Upper lobe of left lung (tissue), 6 donors: ENCODE results near the gene ABR. TPM values are rescaled to one million over a fixed set of nuclear protein-coding genes. Genes with fewer than 3 reads are reported as not detected.

Source experiments
- ATAC-seq, 2 donors: fragments of 200-7000 bp; cut with Tn5 transposase; one replicate each; pipeline ENCODE4 v1.9.1; 2022; ENCODE audit warnings: mild to moderate bottlenecking in 2 of 2, moderate library complexity in 2 of 2; ENCODE audit not compliant: low FRiP score in 2 of 2
- DNase-seq, 2 donors: peaks; one replicate each; pipeline ENCODE4 v3.0.0-alpha.2; 2019 to 2020
- H3K27ac ChIP-seq, 4 donors: fragments of 200-600 bp; sonication (generic); one replicate each; pipeline ENCODE4 v1.5.1; 2016 to 2019
- H3K27me3 ChIP-seq, 4 donors: fragments of 200-600 bp; sonication (generic); one replicate each; pipeline ENCODE4 v1.5.1; 2017 to 2019
- H3K36me3 ChIP-seq, 4 donors: fragments of 200-600 bp; sonication (generic); one replicate each; pipeline ENCODE4 v1.5.1; 2016 to 2019
- H3K4me1 ChIP-seq, 4 donors: fragments of 200-600 bp; sonication (generic); one replicate each; pipeline ENCODE4 v1.5.1; 2018 to 2019
- H3K4me3 ChIP-seq, 4 donors: fragments of 200-600 bp; sonication (generic); one replicate each; pipeline ENCODE4 v1.5.1; 2017 to 2019; ENCODE audit warnings: mild to moderate bottlenecking in 2 of 4, moderate library complexity in 1 of 4
- H3K9me3 ChIP-seq, 4 donors: fragments of 200-600 bp; sonication (generic); one replicate each; pipeline ENCODE4 v1.5.1; 2018 to 2019
- CTCF ChIP-seq, 6 experiments: fragments of 450-650 bp in 4 of 6; fragments of 200-600 bp in 2 of 6; sonication (generic) in 2 of 6; IDR thresholded peaks; one replicate each; pipeline ENCODE4 v1.5.1; 2016 to 2019; ENCODE audit warnings: antibody characterized with exemption in 6 of 6
- EP300 ChIP-seq, 4 donors: sonication (generic); formaldehyde crosslinking; IDR thresholded peaks; one replicate each; pipeline ENCODE4 v1.5.1; 2017; ENCODE audit warnings: antibody characterized with exemption in 4 of 4, control low read depth in 2 of 4
- POLR2A ChIP-seq, 4 donors: fragments of 450-650 bp; IDR thresholded peaks; one replicate each; pipeline ENCODE4 v1.5.1; 2016 to 2017; ENCODE audit warnings: antibody characterized with exemption in 4 of 4, mild to moderate bottlenecking in 2 of 4
- POLR2AphosphoS5 ChIP-seq, 2 donors: sonication (generic); formaldehyde crosslinking; IDR thresholded peaks; one replicate each; pipeline ENCODE4 v1.5.1; 2017; ENCODE audit warnings: antibody characterized with exemption in 2 of 2
- WGBS, 2 donors: methylation state at CpG; one replicate each; pipeline ENCODE4 v1.1.5; 2017 to 2018; 5-methylcytosine and 5-hydroxymethylcytosine counted together
- total RNA-seq, 6 donors: library from RNA; depleted of rRNA in 4 of 6; stranded (reverse); fragments of >200 nt in 4 of 6; gene quantifications; one replicate each; pipeline versions ENCODE4 v1.1.0 to v1.2.1, GENCODE V29; 2016 to 2021
- donor health status: DM: no; HTN: no; CAD: no; lungs with moderate emphysema.
- donor health status: DM: no; HTN: yes; CAD: no; lungs with severe emphysema.

The ABR gene
- total RNA-seq, 6 donors from 2014 or later, result 117 to 645 (median 206) TPM

DNA sequence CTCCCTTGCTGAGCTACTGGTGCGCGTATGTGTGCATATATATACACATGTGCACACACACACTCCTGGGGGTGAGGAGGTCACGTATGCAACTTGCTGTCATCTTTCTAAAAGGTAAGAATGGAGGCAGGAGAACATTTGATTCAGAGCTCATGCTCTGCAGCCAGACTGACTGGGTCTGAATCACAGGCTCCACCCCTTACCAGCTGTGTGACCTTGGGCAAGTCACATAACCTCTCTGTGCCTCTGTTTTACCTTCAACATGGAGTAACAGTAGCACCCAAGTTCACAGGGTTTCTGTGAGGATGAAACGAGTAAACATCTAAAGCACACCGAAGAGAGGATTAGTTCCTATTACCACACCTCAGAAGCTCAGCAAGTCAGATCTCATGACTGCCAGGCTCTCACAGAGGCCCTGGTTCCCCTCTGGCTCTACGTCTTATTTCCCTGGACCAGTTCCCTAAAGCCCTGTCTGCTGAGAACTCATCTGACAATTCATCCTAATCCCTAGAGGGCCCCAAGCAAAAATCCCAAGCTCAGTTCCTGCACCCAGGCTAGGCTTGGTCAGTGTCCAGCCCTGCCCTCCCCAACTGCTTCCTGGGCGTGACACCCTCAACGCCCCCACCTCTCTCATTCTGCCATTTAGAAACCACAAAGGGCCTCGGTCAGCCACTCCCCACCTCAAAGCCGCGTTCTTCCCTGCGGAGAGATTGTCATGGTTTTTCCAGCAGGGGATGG lies 28.7 kb downstream of the ABR start:
- Histone ChIP-seq H3K4me3 (no peak overlapping the region), H3K9me3 (no peaks in the 10 kb centered on the region), H3K36me3 (peaks cover 0 to 11% (median 7%) of the 10 kb centered on the region in 4 donors), H3K27me3 (no peaks in the 10 kb centered on the region), H3K4me1 (peaks cover 5 to 16% (median 11%) of the 10 kb centered on the region in 4 donors), H3K27ac (peak overlapping the region in 1 of 4 donors; percentile 8)
- WGBS, 2 donors, result 51 to 55% methylated on average over 12 of the region's 12 CpGs
- ATAC-seq (peak in 1 of 2 donors; percentile 39), DNase-seq (no peak)
- TF ChIP-seq POLR2AphosphoS5 (IDR thresholded peaks at IDR 0.05) (no peak), POLR2A (IDR thresholded peaks at IDR 0.05) (no peak), CTCF (IDR thresholded peaks at IDR 0.05) (no peak), EP300 (IDR thresholded peaks at IDR 0.05) (no peak)

DNA sequence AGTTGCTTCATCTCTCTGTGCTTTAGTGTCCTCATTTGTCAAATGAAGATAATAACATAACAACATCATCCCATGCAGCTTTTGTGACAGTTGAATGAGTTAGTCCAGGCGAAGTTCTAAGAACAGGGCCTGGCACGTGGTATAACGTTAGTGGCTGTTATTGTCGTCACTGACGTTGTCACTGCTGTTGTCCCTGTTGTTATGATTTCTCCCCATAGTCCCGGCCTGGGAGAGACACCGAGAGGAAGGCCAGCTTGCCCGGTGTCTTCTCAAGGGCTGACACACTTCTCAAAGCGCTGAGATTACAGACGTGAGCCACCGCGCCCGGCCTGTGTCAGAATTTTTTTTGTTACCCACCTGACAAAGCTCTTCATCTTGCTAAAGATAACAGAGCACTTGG lies 29.9 kb downstream of the ABR start:
- Histone ChIP-seq H3K27me3 (no peaks in the 10 kb centered on the region), H3K4me1 (peaks cover 5 to 16% (median 11%) of the 10 kb centered on the region in 4 donors), H3K36me3 (peaks cover 0 to 11% (median 7%) of the 10 kb centered on the region in 4 donors), H3K4me3 (no peak overlapping the region), H3K9me3 (no peaks in the 10 kb centered on the region), H3K27ac (no peak overlapping the region)
- WGBS, 2 donors, result 84 to 87% methylated on average over 13 of the region's 13 CpGs
- DNase-seq (no peak), ATAC-seq (no peak)
- no peak for TF ChIP-seq EP300 (IDR thresholded peaks at IDR 0.05)
- no peak for TF ChIP-seq CTCF (IDR thresholded peaks at IDR 0.05)
- no peak for TF ChIP-seq POLR2AphosphoS5 (IDR thresholded peaks at IDR 0.05)
- no peak for TF ChIP-seq POLR2A (IDR thresholded peaks at IDR 0.05)

GRCh38 chr17:1147664-1148063 lies 32.1 kb downstream of the ABR start:
- Histone ChIP-seq H3K27ac (no peak overlapping the region), H3K4me1 (peaks cover 5 to 16% (median 11%) of the 10 kb centered on the region in 4 donors), H3K36me3 (peaks cover 0 to 11% (median 7%) of the 10 kb centered on the region in 4 donors), H3K9me3 (no peaks in the 10 kb centered on the region), H3K4me3 (no peak overlapping the region), H3K27me3 (no peaks in the 10 kb centered on the region)
- peak in 1 of 2 donors; percentile 15 for ATAC-seq
- peak in 1 of 2 donors; percentile 71 for DNase-seq
- 73 to 74% methylated on average over 7 to 8 of the region's 8 CpGs for WGBS, 2 donors
- TF ChIP-seq CTCF (IDR thresholded peaks at IDR 0.05) (peak in 5 of 6 experiments; percentile 25 to 64 (median 43)), EP300 (IDR thresholded peaks at IDR 0.05) (no peak), POLR2AphosphoS5 (IDR thresholded peaks at IDR 0.05) (no peak), POLR2A (IDR thresholded peaks at IDR 0.05) (no peak)

DNA sequence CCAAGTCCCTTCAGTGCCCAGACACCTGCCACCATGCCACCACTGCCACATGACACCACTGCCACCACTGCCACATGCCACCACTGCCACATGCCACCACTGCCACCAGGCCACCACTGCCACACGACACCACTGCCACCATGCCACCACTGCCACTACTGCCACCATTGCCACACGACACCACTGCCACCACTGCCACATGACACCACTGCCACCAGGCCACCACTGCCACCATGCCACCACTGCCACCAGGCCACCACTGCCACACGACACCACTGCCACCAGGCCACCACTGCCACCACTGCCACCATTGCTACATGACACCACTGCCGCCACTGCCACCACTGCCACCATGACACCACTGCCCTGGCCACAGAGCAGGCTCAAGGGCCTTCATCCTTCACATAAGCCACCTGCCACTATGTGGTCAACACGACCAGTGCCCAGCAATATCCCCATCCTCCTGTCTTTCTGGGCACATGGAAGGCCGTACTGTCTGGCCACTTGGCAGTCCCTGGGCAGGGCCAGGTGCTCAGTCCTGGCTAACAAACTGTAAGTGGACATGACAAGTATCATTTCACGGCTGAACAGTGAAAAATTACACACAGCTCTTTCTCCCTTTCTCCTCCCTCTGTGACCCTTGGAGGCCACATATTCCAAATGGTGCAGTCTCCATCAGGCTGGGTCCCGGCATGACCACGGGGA lies 33.1 kb downstream of the ABR start:
- Histone ChIP-seq H3K4me3 (no peak overlapping the region), H3K27ac (no peak overlapping the region), H3K4me1 (peaks cover 5 to 16% (median 11%) of the 10 kb centered on the region in 4 donors), H3K27me3 (no peaks in the 10 kb centered on the region), H3K36me3 (peaks cover 0 to 11% (median 7%) of the 10 kb centered on the region in 4 donors), H3K9me3 (no peaks in the 10 kb centered on the region)
- no peak for TF ChIP-seq POLR2A (IDR thresholded peaks at IDR 0.05)
- no peak for TF ChIP-seq EP300 (IDR thresholded peaks at IDR 0.05)
- no peak for TF ChIP-seq POLR2AphosphoS5 (IDR thresholded peaks at IDR 0.05)
- no peak for TF ChIP-seq CTCF (IDR thresholded peaks at IDR 0.05)
- ATAC-seq, result no peak
- 94% methylated on average over 9 of the region's 9 CpGs for WGBS, 2 donors
- no peak for DNase-seq
